LoVo (cell line): ENCODE results near the gene ERO1B.
"Not testable (repeated sequence)": the region's sequence is repeated elsewhere in the genome, so short reads cannot be mapped to it uniquely, and the experiment has no call there.

ENCODE experiments used
- DNase-seq: peaks from one replicate; pipeline ENCODE4 v3.0.0-alpha.2; 2016; ENCODE audit warnings: low spot score

Gene ERO1B

DNA sequence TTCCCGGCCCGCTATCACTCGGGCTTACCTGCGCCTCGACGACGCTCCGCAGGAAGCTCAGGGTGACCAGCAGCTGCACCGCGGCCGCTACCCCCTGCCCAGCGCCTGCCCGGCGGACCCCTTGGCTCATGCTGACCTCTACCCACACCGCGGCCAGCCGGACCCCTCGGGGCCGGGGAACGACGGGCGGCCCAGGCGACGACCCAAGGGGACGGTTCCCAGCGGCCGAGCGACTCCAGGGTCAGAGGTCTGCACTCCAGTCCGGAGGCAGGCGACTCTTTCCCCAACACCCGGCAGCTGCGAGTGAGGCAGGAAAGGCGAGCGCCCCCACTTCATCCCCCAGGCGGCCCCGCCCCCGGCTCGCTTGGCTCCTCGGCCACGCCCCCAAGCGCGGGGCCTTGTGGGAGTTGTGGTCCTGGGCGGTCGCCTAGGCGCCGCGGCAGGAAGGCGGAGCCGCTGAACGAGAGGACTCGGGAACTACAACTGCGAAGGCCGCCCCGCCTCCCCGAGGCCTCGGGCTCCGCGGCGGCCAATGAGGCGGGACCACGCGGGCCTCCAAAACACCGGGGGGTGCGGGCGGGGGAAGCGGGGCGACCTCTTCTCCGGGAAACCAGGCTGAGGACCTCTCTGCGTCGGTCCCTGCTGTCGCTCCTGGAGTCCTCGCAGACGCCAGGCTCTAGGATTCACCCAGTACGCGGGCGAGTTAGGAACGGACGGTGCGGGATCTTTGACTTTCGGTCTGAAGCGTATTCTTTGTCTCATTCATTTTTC, at the start of gene ERO1B:
Gene ERO1B (minus strand): TSS at position 305 of the 771 bp plus-strand sequence. CDS start 175 bp downstream, at position 130.
- peak; percentile 95 for DNase-seq

DNA sequence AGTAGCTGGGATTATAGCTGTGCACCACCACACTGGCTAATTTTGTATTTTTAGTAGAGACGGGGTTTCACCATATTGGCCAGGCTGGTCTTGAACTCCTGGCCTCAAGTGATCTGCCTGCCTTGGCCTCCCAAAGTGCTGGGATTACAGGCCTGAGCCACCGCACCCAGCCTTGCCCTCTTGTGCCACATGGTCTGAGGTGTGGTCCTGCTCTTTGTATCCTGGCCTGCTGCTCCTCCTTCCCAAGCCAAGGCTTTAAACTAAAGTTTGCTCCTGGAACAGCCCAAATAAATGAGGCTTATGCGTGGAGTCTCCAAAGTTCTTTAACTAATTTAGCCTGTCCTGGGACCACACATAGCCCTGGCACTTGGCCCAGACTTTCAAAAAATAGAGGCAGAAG, 49.7 kb upstream of the ERO1B start:
- not testable (repeated sequence) for DNase-seq

DNA sequence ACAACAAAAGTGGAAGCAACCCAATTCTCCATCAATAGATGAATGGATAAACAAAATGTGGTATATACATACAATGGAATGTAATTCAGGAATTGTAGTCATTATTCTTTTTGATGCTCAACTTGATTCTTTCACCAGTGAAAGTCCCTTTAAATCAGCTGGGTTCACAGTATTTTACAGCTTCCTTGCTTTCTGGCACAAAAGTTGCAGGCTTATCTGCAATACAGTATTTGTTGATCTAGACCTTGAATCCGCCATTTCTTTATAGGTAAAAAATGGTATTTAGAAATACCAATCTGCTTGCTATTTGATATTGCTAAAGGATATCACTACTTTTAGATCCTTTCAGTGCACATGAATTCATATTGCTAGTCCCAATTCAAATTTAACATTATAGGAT, 44.7 kb upstream of the ERO1B start:
- no peak for DNase-seq

- DNase-seq, result no peak
Observed at GRCh38 chr1:236325567-236325966, 43.8 kb upstream of the ERO1B start.

DNA sequence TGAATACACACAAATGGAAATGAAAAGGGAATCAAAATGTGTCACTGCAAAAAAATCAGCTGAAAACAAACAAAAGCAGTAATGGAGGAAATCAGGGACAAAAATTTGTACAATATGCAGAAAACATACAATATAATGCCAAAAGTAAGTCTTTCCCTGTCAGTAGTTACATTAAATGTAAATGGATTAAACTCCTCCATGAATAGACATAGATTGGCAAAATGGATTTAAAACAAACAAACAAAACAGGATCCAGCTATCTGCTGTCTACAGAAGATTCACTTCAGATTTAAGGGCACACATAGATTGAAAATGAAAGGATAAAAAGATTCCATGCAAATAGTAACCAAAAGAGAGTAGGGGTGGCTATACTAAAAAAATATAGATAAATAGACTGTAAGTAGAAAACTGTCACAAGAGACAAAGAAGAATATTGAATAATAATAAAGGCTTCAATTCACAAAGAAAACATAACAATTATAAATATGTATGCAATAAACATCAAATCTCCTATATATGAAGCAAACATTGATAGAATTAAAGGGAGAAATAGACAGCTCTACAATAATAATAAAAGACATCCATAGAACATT, 42.2 kb upstream of the ERO1B start:
- DNase-seq, result no peak

GRCh38 chr1:236322566-236323409, 41.0 kb upstream of the ERO1B start:
- DNase-seq, result no peak

DNA sequence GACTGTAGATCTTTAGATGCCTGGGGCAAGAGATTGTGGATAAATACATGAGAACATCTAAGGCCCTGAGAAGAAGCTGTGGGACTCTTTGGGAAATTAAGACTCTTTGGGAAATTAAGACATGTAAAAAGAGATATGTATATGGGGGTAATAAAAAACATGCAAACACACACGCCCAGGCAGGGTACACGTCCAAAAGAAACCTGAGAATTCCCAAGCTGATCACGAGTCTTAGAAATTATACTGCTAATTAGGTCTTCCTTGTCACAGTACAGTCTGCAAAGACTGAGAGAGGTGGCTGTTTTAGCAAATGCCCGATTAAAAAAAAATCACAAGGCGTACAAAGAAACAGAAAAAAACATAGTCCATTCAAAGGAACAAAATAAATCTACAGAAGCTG, 39.3 kb upstream of the ERO1B start:
- DNase-seq, result no peak

DNA sequence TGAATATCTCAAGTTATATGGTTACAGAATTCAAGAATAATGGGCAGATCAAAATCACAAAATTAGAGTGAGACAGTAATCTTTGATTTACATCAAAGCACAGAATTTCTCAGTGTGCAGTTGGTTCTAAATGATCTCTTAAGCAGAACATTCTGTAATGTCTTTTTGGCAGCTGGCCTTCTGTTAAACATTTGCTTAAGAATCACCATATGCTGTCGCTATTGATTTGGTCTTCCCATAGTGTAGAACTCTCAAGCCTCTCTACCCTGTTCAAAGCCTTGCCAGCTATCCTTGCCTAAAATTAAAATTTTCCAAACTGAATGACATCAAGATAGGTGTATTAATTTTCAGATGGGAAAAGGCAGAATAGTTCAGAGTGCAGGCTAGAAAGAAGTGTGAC, 38.9 kb upstream of the ERO1B start:
- DNase-seq, result no peak

DNA sequence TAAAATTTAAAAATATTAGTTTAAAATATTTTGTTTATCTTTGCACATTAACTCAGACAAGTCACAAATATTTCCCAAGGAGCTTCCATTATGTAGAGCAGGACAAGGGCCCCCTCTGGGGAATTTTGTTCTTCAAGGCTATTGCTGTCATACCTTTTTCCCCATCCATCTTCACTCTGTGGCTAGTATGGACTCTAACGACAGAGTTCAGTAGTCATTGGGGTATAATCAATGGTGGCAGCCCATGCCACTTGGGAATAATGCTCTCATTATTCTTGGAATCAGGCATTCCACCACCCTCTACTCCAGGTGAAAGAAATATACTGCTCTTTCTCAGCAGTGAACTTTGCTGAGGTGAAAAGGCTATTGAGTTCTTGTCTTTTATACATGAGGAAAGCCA, 38.5 kb upstream of the ERO1B start:
- no peak for DNase-seq

- no peak for DNase-seq
Observed at GRCh38 chr1:236316437-236316836, 34.7 kb upstream of the ERO1B start.

- no peak for DNase-seq
Observed at GRCh38 chr1:236315518-236315917, 33.8 kb upstream of the ERO1B start.

DNA sequence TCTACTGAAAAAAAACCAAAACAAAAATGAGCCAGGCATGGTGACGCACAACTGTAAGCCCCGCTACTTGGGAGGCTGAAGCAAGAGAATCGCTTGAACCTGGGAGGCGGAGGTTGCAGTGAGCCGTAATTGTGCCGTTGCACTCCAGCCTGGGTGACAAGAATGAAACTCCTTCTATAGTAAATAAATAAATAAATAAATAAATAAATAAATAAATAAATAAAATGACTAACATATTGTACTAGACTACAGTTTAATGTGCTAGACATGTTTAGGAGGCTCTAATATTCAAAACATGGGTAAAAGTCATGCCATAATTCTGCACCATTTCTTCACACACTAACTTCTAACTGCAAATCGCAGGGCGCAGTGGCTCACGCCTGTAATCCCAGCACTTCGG, 33.3 kb upstream of the ERO1B start:
- DNase-seq, result no peak

DNA sequence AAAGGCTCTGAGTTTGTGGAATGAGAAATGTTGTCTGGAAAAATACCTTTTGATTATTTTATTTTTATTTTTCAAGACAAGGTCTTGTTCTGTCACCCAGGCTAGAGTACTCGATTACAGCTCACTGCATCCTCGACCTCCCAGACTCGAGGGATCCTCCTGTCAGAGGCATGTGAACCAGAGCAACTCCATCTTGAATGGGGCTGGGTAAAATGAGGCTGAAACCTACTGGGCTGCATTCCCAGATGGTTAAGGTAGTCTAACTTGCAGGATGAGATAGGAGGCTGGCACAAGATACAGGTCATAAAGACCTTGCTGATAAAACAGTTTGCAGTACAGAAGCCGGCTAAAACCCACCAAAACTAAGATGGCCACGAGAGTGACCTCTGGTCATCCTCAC, 32.3 kb upstream of the ERO1B start:
- not testable (repeated sequence) for DNase-seq

DNA sequence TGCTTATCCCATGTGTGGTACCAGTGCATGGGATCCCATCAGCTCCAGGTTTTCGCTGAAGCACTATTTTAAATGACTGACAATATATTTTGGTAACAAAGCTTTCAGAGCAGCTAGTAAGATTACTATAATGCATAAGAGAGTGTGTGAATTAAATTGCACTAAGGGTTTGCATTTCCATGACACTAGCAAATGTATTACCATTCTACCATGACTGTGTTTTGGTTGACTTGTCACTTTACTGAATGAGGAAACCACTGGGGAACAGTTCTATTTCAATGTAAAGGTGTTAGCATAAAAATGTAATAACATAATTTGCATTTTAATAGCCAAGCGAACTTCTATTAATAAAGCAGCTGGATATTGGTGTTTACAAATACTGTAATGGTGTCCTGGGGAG, 31.7 kb upstream of the ERO1B start:
- DNase-seq, result no peak

GRCh38 chr1:236311040-236311439, 29.3 kb upstream of the ERO1B start:
- no peak for DNase-seq

GRCh38 chr1:236308827-236309226, 27.1 kb upstream of the ERO1B start:
- no peak for DNase-seq

GRCh38 chr1:236307435-236307834, 25.7 kb upstream of the ERO1B start:
- DNase-seq, result no peak

- DNase-seq, result no peak
Observed at GRCh38 chr1:236304682-236305081, 22.9 kb upstream of the ERO1B start.

DNA sequence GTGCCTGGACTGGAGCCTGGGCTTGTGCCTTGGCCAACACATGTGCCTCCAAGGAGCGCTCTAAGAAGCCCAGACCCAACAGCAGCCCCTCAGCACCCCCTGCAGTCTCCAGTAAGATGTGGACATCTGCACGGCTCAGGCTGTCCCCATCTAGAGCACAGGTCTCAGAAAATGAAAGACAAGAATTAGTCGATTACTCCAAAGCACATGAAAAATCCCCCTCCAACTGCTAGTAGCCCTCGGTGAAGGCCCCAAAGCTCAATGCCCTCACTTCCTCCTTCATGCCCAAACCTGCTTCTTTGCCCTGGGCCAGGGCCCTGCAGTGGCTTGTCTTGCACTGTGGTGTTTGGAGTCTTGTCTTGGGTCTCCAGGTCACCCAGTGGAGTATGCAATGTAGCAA, 21.9 kb upstream of the ERO1B start:
- DNase-seq, result no peak

GRCh38 chr1:236302941-236303340, 21.2 kb upstream of the ERO1B start:
- no peak for DNase-seq

GRCh38 chr1:236301958-236302335, 20.2 kb upstream of the ERO1B start:
- no peak for DNase-seq

- no peak for DNase-seq
Observed at GRCh38 chr1:236301080-236301957, 19.6 kb upstream of the ERO1B start.
